GM18517 (cell line): ENCODE measurements around the gene GSK3B.

Experiments
- ATAC-seq: cut with Tn5 transposase; IDR thresholded peaks from one replicate; pipeline ENCODE4 v1.9.1; 2021; ENCODE audit warnings: mild to moderate bottlenecking, moderate library complexity; ENCODE audit not compliant: unreplicated experiment

GSK3B gene

DNA sequence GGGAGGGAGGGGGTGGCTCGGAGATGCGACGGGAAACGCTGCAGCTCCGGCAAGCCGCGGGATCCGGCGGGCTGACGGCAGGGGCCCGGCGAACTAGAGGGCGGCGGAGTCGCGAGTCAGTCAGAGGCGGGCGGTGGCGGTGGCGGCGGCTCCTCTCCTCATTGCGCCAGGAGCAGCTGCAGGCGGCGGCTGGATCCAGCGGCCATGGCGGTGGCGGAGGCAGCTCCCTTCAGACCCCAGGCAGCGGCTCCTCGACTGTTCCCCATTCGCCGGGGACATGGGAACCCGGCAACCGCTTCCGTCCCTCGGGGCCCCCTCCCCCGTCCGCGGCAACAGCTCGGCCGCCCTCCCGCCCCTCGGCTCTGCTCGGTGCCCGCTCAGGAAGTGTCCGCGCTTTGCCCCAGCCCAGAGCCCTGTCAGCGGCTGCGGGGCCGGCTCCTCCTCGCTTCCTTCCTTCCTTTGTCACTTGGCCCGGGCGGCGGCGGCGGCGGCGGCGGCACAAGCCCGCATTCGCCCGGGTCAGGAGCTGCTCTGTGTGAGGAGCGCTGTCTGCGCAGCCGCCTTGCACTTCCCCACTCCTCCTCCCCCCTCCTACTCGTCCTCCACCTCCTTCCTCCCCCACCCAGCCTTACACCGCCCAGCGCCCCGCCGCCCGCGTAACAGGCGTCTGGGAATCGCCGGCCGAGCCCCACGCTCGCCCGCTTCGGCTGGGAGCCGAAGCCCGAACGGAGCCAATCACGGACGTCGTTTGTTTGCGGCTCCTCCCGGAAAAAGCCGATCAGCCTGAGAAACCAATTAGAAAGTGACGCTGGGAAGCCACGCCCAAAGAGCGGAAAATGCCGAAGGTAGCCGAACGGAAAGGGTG is at the start of gene GSK3B:
TSS of gene GSK3B (minus strand) at position 537 of the 865 bp plus-strand sequence. CDS start 1,013 bp downstream, outside the sequence.
- ATAC-seq, result peak; percentile 33

DNA sequence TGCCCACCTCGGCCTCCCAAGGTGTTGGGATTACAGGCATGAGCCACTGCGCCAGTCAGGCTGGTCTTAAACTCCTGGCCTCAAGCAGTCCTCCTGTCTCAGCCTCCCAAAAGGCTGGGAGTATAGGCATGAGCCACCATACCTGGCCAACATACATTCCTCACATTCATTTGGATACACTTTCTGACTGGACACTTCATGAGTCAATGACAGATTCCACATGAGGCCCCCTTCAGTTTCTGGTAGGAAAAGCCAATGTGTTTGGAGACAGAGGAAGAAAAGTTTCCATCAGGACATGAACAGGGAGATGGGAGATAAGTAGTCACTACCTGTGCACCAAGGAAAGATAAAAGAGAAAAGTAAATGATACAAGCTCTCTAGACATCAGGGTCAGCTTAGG is 49.4 kb upstream of the GSK3B start:
- no peak for ATAC-seq

DNA sequence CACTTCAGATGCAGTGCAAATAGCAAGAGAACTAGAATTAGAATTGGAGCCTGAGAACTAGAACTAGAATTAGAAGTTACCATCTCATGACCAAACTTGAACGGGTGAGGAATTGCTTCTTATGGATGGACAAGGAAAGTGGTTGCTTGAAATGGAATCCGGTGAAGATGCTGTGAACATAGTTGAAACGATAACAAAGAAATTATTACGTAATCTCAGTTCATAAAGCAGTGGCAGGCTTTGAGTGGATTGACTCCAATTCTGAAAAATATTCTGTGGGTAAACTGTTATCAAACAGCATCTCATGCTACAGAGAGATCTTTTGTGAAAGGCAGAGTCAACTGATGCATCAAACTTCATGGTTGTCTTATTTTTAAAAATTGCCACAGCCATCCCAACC is 48.0 kb upstream of the GSK3B start:
- no peak for ATAC-seq

DNA sequence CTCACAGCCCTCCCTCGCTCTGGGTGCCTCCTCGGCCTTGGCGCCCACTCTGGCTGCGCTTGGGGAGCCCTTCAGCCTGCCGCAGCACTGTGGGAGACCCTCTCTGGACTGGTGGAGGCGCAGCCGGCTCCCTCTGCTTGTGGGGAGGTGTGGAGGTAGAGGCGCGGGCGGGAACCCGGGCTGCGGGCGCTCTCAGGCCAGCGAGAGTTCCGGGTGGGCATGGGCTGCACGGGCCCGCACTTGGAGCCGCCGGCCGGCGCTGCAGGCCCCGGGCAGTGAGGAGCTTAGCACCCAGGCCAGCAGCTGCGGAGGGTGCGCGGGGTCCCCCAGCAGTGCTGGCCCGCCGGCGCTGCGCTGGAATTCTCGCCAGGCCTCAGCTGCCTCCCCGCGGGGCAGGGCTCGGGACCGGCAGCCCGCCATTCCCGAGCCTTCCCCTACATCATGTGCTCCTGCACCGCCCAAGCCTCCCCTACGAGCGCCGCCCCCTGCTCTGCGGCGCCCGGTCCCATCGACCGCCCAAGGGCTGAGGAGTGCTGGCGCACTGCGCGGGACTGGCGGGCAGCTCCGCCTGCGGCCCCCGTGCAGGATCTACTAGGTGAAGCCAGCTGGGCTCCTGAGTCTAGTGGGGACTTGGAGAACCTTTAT is 46.0 kb upstream of the GSK3B start:
- ATAC-seq, result no peak

DNA sequence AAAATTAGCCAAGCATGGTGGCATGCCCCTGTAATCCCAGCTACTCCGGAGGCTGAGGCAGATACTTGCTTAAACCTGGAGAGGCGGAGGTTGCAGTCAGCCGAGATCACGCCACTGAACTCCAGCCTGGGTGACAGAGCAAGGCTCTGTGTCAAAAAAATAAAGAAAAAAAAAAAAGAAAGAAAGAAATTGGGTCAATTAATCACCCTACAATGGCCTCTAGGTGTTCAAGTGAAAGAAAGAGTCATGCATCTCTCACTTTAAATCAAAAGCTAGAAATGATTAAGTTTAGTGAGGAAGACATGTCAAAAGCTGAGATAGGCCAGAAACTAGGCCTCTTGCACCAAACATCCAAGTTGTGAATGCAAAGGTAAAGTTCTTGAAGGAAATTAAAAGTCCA is 44.9 kb upstream of the GSK3B start:
- ATAC-seq, result no peak

DNA sequence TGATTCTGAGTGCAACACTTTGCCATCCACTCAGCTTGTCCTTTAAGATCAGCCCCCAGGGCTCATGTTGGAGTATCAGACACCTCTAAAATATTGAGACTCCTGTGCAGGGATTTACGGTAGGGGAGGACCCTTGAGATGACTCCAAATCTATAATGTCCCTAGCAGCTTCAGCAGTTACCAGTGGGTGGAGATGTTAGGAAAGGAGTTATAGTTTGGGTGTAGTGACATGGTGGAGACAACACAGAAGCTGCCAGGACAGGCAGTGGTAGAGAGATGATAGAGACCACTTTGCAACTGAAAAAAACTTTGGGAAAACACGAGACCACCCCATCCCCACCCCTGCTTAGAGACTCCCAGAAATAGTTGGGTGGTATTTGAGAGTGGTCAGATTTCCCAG is 43.3 kb upstream of the GSK3B start:
- no peak for ATAC-seq

DNA sequence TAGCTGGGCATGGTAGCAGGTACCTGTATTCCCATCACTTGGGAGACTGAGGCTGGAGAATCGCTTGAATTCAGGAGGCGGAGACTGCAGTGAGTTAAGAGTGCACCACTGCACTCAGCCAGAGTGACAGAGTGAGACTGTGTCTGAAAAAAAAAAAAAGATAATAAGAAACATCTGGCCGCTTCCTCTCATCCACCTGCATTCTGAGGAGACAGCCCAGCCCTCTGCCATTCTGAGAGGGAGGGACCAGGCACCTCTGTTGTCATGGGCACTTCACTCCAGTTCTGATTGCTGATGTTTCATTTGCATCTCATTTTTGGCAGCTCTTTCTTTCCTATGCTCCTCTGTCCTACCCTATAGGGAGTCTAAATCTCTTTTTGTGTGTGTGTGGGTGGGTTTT is 36.4 kb upstream of the GSK3B start:
- ATAC-seq, result no peak

DNA sequence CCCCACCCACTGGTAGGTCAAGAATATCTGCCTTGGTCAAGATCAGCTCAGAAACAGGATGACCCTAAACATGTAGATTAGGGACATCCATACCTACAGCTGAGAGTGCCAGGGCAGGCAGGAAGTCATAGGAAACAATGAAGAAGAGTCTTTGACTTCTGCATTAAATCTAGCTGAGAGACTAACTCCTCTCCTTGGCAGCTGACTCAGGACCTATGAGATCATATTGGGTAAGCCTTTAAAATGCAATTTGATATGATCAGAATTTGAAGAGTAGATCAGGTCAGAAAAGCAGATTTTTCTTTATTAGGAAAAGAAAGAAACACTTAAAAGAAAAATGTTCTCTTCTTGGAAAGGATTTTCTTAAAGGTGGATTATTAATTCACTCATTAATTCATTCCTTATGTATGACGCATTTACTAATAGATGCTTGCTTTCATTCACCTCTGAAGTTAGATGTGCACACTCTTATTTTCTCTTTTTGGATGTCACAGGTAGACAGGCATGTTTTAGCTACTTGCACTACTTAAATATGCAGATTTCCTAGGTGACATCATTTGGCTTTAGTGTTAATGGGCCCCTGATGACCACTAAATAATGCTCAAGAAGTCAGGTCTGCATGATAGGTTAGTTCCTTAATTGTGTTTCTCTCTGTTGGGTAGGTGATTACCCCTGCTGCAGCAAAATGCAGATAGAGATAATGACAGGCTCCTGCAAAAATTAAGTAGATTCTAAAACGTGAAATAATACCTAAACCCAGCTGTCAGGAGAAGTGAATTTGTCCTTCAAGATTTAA is 35.7 kb upstream of the GSK3B start:
- ATAC-seq, result no peak

DNA sequence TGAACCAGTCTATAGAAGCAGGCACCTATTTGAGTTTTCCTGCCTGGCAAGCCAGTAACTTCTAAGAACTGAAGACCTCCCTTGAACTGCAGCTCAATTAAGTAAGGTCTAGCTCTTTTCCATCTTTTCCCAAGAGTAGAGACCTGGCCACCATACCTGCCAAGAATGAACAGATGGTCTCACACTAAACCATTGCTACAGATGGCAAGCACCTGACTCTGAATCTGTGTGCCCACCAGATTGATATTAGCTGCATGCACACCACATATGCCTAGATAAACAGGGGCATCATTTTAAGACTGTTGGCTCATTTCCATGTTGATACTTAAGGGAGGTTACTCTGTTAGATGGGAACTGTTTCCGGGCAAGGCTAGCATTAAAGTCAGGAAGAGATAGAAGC is 34.8 kb upstream of the GSK3B start:
- ATAC-seq, result no peak

DNA sequence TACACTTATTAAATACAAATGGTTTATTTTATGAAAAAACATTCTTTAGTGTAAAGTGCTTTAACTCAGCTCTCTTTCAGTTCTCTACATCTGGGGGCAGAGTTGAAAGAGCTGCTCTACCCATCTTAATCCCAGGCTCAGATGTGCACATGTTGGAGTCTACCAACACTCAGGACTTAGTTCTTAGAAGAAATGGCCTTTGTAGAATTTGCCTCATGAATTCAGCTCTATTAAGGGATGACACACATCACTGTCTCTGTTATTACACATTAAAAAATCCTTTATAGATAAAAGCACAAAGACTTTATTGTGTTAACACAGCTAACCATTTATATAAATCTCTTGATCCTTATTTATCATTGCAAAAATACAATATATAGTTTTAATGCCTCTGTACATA is 31.7 kb upstream of the GSK3B start:
- ATAC-seq, result no peak

DNA sequence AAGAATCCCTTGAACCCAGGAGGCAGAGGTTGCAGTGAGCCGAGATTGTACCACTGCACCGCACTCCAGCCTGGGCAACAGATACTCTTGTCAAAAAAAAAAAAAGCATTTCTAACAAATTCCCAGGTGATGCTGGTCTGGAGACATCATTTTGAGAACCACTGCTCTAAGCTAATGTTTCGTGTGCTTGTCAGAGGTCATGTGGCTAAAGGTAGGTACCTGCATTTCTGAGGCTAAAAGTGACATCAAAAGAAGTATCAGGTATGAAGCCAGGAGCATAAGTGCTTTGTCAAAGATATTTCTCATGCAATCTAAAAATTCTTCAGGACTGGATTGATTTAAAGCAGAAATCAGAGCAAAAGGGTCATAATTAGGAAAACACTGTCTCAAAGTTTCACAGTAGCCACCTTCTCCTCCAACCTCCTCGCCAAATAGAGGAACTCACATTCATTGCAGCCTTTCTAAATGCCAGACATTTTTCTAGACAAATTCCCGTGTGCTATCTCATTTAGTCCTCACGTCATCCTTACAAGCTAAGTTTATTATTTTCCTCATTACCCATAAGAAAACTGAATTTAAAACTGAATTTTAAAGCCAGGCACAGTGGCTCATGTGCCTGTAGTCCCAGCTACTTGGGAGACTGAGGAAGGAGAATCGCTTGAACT is 25.7 kb upstream of the GSK3B start:
- no peak for ATAC-seq

DNA sequence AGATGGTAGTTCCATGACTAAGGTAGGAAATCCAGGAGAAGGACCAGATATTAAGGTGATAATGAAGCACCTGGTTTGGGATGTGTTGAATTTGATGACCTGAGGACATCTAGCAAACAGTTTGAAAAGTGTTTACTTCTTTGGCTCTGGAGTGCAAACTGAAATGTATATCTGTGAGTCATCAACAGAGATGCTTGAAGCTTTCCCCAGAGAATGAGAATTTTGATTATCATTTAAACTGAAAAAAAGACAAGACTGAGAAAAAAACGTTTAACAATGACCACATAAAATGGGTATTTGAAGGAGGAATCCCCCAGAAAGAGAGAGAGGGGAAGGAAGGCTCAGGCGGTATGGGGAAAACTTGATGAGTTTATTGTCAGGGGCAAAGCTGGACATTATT is 20.7 kb upstream of the GSK3B start:
- ATAC-seq, result no peak

DNA sequence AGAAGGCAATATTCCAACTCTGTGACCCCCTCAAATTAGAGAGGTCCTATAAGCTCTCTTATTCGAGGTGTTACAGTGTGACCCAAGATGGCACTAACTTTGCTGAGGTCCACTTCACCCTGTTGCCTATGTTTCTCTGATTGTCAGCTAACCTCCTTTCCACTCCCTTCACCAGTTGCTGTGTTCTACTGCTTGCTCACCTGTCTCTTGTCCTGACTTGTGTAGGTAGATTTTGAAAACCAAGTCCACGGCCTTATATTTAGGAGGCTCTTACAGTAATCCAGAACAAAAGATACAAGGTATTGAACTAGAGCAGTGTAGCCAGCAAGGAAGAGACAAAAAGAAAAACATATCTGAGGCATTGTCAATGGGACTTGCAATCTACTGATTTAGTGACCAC is 20.1 kb upstream of the GSK3B start:
- ATAC-seq, result no peak

DNA sequence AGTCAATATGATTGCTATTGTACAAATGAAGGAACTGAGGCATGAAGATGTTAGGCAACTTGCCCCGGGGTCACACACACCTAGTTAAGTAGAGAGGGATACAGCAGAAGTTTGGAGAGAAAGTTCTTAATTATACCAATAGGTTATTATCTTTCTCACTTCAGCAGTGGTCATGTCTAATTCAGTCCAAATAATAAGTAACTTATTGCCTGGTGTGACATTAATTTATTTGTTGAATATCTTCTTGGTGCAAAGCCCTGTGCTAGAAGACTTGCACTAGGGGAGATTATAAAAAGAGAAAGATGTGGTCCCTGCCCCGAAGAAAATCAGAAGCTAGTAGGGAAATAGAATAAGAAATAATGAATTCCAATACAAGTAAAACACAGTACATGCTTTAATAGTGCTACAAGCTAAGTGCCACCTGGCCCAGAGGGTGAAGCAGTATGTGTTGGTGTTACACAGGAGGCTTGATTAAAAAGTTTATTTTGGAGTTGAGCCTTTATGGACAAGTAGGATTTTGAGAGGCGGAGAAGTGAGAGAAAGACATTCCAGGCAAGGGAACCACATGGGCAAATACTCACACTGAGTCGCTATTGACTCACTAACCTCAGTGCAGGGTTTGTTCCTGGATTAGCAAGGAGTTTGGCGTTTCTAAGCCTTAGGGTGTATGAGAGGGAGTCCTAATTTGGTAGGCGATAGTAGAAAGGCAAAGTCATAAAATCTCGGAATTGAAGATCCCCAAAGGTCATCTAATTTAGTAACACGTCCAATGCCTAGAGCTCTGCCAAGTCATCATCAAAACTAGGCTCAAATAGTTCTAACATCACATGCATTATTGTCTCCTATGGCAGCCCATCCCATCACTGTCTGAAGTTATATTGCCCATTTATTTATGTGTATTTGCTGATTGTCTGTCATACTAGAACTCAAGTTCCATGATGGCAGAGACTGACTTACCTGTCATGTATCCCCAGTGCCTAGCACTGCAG is 19.2 kb upstream of the GSK3B start:
- ATAC-seq, result no peak

DNA sequence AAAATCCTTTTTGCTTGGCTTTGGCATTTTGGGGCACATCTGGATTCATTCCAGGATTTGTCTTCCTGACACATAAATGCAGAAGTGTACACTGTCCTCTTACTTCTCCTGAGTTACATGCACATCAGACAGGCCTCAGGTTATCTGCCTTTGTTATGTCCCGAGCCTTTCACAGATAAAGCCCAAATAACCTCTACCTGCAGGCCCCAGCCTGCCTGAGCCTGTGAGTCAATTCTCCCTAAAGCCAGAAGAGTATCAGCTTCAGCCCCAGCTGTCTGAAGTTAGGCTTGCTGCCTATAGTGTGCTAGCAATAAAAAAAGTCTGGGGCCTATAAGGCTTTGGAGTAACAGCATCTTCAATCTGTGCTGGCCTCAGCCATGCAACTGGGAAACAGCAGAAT is 17.7 kb upstream of the GSK3B start:
- no peak for ATAC-seq

DNA sequence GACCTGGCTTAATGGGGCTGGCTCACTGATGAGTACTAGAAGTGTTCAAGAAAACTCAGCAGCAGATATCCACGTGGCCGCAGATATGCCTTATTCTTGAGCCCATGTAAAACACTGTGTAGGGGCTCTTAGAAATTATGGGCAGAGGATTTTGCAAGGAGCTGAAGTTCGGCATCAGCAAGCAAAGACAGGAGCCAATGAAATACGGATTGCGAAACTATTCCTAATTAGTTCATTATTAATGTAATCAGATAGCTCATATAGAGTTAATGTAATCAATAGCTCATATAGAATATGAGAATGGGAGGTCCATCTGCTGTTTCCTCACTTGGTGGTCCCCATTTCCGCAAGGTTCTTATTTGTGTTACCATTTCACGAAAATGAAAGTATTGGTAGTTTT is 9.0 kb upstream of the GSK3B start:
- ATAC-seq, result no peak

DNA sequence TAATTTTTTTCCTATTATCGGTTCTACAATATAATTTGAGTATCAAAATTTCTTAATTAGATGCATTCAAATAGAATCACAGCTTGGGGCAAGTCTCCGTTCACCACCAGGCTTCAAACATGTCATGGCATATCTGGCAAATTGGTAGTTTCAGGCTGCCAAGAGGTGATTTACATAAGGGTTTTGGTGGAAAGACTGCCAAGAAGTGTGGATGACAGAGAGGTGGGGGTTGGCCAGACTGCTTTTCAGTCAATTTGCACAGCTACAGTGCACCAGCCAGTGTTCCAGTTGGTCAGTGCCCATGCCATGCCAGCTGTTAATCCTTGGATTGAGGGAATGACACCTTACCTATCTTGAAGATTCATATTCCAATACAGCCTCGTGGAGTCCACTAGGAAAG is 8.4 kb upstream of the GSK3B start:
- ATAC-seq, result no peak

DNA sequence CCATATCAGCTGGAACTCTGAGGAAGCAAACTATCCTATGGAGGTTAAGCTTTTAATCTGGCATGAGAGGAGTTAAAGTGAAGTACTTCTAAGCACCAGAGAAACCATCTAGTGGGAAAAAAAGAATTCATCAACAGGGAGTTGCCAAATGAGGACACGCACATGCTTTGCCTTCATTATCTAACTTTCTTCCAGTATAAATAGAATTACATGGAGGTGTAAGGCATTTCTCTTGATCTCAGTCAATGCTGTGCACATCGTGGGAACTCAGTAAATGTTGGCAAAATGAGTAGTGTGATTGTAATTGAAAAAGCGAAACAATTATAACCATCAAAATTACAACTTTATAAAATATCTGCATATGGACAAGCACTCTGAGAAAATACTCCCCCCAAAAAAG is 8.0 kb upstream of the GSK3B start:
- no peak for ATAC-seq

DNA sequence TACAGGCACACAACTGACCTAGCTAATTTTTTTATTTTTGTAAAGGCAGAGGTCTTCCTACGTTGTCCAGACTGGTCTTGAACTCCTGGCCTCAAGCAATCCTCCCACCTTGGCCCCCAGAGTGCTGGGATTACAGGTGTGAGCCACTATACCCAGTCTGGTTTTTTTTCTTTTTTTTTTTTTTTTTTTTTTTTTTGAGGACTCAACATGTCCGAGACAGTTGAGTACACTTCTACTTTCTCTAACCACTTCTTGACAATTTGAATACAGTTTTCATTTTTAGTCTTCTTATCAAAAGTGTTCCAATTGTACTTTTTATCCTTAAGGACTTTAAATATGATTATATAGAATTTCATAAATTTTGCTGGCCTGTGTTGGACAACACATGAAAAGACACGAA is 7.4 kb upstream of the GSK3B start:
- no peak for ATAC-seq

DNA sequence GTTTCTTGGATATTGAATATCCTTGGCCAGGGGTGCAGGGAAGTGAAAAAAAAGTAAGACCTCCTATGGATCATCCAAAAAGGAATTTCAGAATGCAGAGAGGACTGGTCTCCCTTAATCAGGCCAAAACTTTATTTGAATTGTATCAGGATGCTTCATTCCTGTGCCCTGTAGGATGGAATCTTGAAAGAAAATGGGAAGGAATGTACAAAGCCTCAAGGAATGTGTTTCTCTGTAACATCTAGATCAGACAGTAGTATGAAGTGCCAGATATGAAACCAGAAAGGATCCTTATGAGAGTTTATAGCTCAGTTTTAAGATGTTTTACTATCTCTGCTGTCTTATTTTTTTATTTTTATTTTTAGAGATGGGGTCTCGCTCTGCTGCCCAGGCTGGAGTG is 6.5 kb upstream of the GSK3B start:
- no peak for ATAC-seq
